NK-92 (cell line): Measurements from ENCODE around the gene MED15.
"Not testable (repeated sequence)": the region's sequence is repeated elsewhere in the genome, so short reads cannot be mapped to it uniquely, and the experiment has no call there.

Experiments
- DNase-seq: peaks from one replicate; lab custom pipeline; 2025; ENCODE audit not compliant: unreplicated experiment; lab: John Stamatoyannopoulos, UW

Gene MED15

GRCh38 chr22:20530368-20531153 lies 23.2 kb downstream of the MED15 start:
- DNase-seq: no peak

GRCh38 chr22:20531154-20531403 lies 23.7 kb downstream of the MED15 start:
- no peak for DNase-seq

- no peak for DNase-seq
Observed at GRCh38 chr22:20531404-20532201, 24.2 kb downstream of the MED15 start.

GRCh38 chr22:20532256-20532993 lies 25.0 kb downstream of the MED15 start:
- DNase-seq: no peak

GRCh38 chr22:20533095-20533878 lies 25.9 kb downstream of the MED15 start:
- no peak for DNase-seq

GRCh38 chr22:20533879-20534265 lies 26.5 kb downstream of the MED15 start:
- no peak for DNase-seq

- no peak for DNase-seq
Observed at GRCh38 chr22:20536590-20537324, 29.3 kb downstream of the MED15 start.

- no peak for DNase-seq
Observed at GRCh38 chr22:20537325-20537756, 29.9 kb downstream of the MED15 start.

- DNase-seq: no peak
Observed at GRCh38 chr22:20537983-20538382, 30.6 kb downstream of the MED15 start.

- DNase-seq: not testable (repeated sequence)
Observed at GRCh38 chr22:20538875-20539274, 31.5 kb downstream of the MED15 start.

- no peak for DNase-seq
Observed at GRCh38 chr22:20542055-20542454, 34.6 kb downstream of the MED15 start.

GRCh38 chr22:20542736-20543135 lies 35.3 kb downstream of the MED15 start:
- no peak for DNase-seq

GRCh38 chr22:20545318-20545634 lies 37.9 kb downstream of the MED15 start:
- not testable (repeated sequence) for DNase-seq

- no peak for DNase-seq
Observed at GRCh38 chr22:20545681-20546521, 38.5 kb downstream of the MED15 start.

GRCh38 chr22:20546541-20546950 lies 39.1 kb downstream of the MED15 start:
- DNase-seq: no peak

- no peak for DNase-seq
Observed at GRCh38 chr22:20547029-20547428, 39.6 kb downstream of the MED15 start.

- no peak for DNase-seq
Observed at GRCh38 chr22:20548806-20549205, 41.4 kb downstream of the MED15 start.

GRCh38 chr22:20549232-20549841 lies 41.9 kb downstream of the MED15 start:
- no peak for DNase-seq
